ENCODE measurements around the gene IMPA2. TPM values are rescaled to one million over a fixed set of nuclear protein-coding genes. Genes with fewer than 3 reads are reported as not detected.

The IMPA2 gene
- total and polyA plus RNA-seq, 4 donors: 43.4 to 65.4 (median 61.5) TPM

- 48 to 60% methylated on average over 13 of the region's 13 CpGs for WGBS, 2 donors
- Histone ChIP-seq H3K9me3 (ENCODE audit: control insufficient read depth in 4 of 4, insufficient read depth in 3 of 4, low read length in 3 of 4) (no peaks in the 10 kb centered on the region), H3K9ac (ENCODE audit: insufficient read depth in 1 of 2, low read length in 2 of 2) (no peak overlapping the region), H3K4me1 (ENCODE audit: control insufficient read depth in 5 of 5, insufficient read depth in 5 of 5, low read length in 5 of 5) (peaks cover 0 to 34% (median 25%) of the 10 kb centered on the region in 5 donors), H3K27ac (ENCODE audit: low read depth in 1 of 2, low read length in 1 of 2) (peak overlapping the region in 1 of 2 donors; percentile 34), H3K27me3 (ENCODE audit: control insufficient read depth in 3 of 3, insufficient read depth in 3 of 3, low read length in 2 of 3) (no peaks in the 10 kb centered on the region), H3K36me3 (ENCODE audit: control insufficient read depth in 4 of 4, insufficient read depth in 4 of 4, low read length in 4 of 4) (peaks cover 0 to 14% (median 12%) of the 10 kb centered on the region in 4 donors), H3K4me3 (no peak overlapping the region)
- TF ChIP-seq CTCF (IDR thresholded peaks at IDR 0.05; ENCODE audit: control extremely low read depth, extremely low read depth): no peak
- DNase-seq (peak; percentile 64 to 75 (median 67)), ATAC-seq (ENCODE audit: insufficient read depth, low FRiP score) (peak; percentile 29)
Observed at GRCh38 chr18:12015416-12016062, 34.2 kb downstream of the IMPA2 start.

GRCh38 chr18:12017081-12017480, 35.8 kb downstream of the IMPA2 start:
- no peaks in the 10 kb centered on the region for H3K27me3 ChIP-seq (ENCODE audit: control insufficient read depth in 3 of 3, insufficient read depth in 3 of 3, low read length in 2 of 3)
- 71 to 87% methylated on average over 5 of the region's 5 CpGs for WGBS, 2 donors
- TF ChIP-seq CTCF (IDR thresholded peaks at IDR 0.05; ENCODE audit: control extremely low read depth, extremely low read depth): no peak
- H3K9me3 ChIP-seq (ENCODE audit: control insufficient read depth in 4 of 4, insufficient read depth in 3 of 4, low read length in 3 of 4): no peaks in the 10 kb centered on the region
- H3K4me1 ChIP-seq (ENCODE audit: control insufficient read depth in 5 of 5, insufficient read depth in 5 of 5, low read length in 5 of 5): peaks cover 0 to 28% (median 21%) of the 10 kb centered on the region in 5 donors
- no peak overlapping the region for H3K4me3 ChIP-seq
- H3K9ac ChIP-seq (ENCODE audit: insufficient read depth in 1 of 2, low read length in 2 of 2): no peak overlapping the region
- ATAC-seq (ENCODE audit: insufficient read depth, low FRiP score) (no peak), DNase-seq (peak; percentile 67 to 79 (median 70))
- peaks cover 0 to 15% (median 12%) of the 10 kb centered on the region in 4 donors for H3K36me3 ChIP-seq (ENCODE audit: control insufficient read depth in 4 of 4, insufficient read depth in 4 of 4, low read length in 4 of 4)
- H3K27ac ChIP-seq (ENCODE audit: low read depth in 1 of 2, low read length in 1 of 2): peak overlapping the region in 1 of 2 donors; percentile 37

GRCh38 chr18:12018861-12019260, 37.6 kb downstream of the IMPA2 start:
- H3K4me3 ChIP-seq: no peak overlapping the region
- 96 to 97% methylated on average over 7 of the region's 7 CpGs for WGBS, 2 donors
- no peaks in the 10 kb centered on the region for H3K27me3 ChIP-seq (ENCODE audit: control insufficient read depth in 3 of 3, insufficient read depth in 3 of 3, low read length in 2 of 3)
- H3K4me1 ChIP-seq (ENCODE audit: control insufficient read depth in 5 of 5, insufficient read depth in 5 of 5, low read length in 5 of 5): peaks cover 0 to 25% (median 15%) of the 10 kb centered on the region in 5 donors
- DNase-seq: no peak
- H3K27ac ChIP-seq (ENCODE audit: low read depth in 1 of 2, low read length in 1 of 2): no peak overlapping the region
- no peaks in the 10 kb centered on the region for H3K9me3 ChIP-seq (ENCODE audit: control insufficient read depth in 4 of 4, insufficient read depth in 3 of 4, low read length in 3 of 4)
- no peak for ATAC-seq (ENCODE audit: insufficient read depth, low FRiP score)
- peaks cover 0 to 23% (median 14%) of the 10 kb centered on the region in 4 donors for H3K36me3 ChIP-seq (ENCODE audit: control insufficient read depth in 4 of 4, insufficient read depth in 4 of 4, low read length in 4 of 4)
- no peak for TF ChIP-seq CTCF (IDR thresholded peaks at IDR 0.05; ENCODE audit: control extremely low read depth, extremely low read depth)
- H3K9ac ChIP-seq (ENCODE audit: insufficient read depth in 1 of 2, low read length in 2 of 2): no peak overlapping the region
